ENCODE results near the gene MSRB3. TPM values are rescaled to one million over a fixed set of nuclear protein-coding genes. Genes with fewer than 3 reads are reported as not detected.

Gene MSRB3
- total and polyA plus RNA-seq, 2 experiments from 2014 or later: 0.95 to 1.7 TPM

DNA sequence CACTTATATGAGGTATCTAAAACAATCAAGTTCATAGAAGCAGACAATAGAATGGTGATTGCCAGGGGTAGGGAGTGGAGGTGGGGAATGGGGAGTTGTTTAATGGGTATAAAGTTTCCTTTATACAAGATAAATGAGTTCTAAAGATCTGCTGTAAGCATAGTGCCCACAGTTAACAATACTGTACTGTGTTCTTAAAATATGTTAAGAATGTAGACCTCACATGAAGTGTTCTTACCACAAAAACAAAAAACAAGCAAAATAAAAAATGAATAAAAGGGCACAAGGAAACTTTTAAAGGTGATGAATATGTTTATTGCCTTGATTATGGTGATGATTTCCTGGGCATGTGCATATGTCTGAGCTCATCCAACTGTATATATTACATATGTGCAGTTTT, 211.8 kb downstream of the MSRB3 start:
- peaks cover under 1% of the 10 kb centered on the region for H3K27me3 Mint-ChIP-seq (ENCODE audit: insufficient read depth, low read depth, poor library complexity)
- H3K4me3 Mint-ChIP-seq: no peak overlapping the region
- no peak overlapping the region for H3K27ac Mint-ChIP-seq
- ATAC-seq (no peak), DNase-seq (ENCODE audit: low spot score) (no peak)
- Histone ChIP-seq H3K4me2 (no peak overlapping the region), H3K4me3 (no peak overlapping the region), H3K27ac (ENCODE audit: low read depth) (no peak overlapping the region), H3K4me1 (ENCODE audit: insufficient read depth) (peaks cover 6% of the 10 kb centered on the region; the same call in 1 of the 2 replicates), H3K79me2 (replicated peaks; ENCODE audit: insufficient read depth) (no peaks in the 10 kb centered on the region), H3K36me3 (ENCODE audit: insufficient read depth) (no peaks in the 10 kb centered on the region), H3K9me2 (ENCODE audit: insufficient read depth) (peaks cover 5% of the 10 kb centered on the region; the same call in 1 of the 2 replicates), H4K20me1 (replicated peaks; ENCODE audit: insufficient read depth) (no peaks in the 10 kb centered on the region), H3F3A (replicated peaks; ENCODE audit: low read depth) (no peaks in the 10 kb centered on the region), H3K27me3 (ENCODE audit: insufficient read depth) (no peaks in the 10 kb centered on the region), H2AFZ (no peak overlapping the region)
- peaks cover 15% of the 10 kb centered on the region; the same call in 2 of the 3 replicates for H3K4me1 Mint-ChIP-seq
- H3K36me3 Mint-ChIP-seq (ENCODE audit: low read depth): peaks cover 3% of the 10 kb centered on the region; the same call in 1 of the 3 replicates
- peaks cover 7% of the 10 kb centered on the region for H3K9me3 Mint-ChIP-seq
- TF ChIP-seq, protein P1, sequence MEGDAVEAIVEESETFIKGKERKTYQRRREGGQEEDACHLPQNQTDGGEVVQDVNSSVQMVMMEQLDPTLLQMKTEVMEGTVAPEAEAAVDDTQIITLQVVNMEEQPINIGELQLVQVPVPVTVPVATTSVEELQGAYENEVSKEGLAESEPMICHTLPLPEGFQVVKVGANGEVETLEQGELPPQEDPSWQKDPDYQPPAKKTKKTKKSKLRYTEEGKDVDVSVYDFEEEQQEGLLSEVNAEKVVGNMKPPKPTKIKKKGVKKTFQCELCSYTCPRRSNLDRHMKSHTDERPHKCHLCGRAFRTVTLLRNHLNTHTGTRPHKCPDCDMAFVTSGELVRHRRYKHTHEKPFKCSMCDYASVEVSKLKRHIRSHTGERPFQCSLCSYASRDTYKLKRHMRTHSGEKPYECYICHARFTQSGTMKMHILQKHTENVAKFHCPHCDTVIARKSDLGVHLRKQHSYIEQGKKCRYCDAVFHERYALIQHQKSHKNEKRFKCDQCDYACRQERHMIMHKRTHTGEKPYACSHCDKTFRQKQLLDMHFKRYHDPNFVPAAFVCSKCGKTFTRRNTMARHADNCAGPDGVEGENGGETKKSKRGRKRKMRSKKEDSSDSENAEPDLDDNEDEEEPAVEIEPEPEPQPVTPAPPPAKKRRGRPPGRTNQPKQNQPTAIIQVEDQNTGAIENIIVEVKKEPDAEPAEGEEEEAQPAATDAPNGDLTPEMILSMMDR (conservative IDR thresholded peaks at IDR 0.05; ENCODE audit: low read depth in 2 of 2): no peak
- TF ChIP-seq ZNF331 (CRISPR knock-in tag; IDR thresholded peaks at IDR 0.05; ENCODE audit: low read depth) (no peak), EZH2phosphoT487 (IDR thresholded peaks at IDR 0.05; ENCODE audit: unreplicated experiment) (no peak), NANOG (IDR thresholded peaks at IDR 0.05; ENCODE audit: borderline replicate concordance) (no peak)

DNA sequence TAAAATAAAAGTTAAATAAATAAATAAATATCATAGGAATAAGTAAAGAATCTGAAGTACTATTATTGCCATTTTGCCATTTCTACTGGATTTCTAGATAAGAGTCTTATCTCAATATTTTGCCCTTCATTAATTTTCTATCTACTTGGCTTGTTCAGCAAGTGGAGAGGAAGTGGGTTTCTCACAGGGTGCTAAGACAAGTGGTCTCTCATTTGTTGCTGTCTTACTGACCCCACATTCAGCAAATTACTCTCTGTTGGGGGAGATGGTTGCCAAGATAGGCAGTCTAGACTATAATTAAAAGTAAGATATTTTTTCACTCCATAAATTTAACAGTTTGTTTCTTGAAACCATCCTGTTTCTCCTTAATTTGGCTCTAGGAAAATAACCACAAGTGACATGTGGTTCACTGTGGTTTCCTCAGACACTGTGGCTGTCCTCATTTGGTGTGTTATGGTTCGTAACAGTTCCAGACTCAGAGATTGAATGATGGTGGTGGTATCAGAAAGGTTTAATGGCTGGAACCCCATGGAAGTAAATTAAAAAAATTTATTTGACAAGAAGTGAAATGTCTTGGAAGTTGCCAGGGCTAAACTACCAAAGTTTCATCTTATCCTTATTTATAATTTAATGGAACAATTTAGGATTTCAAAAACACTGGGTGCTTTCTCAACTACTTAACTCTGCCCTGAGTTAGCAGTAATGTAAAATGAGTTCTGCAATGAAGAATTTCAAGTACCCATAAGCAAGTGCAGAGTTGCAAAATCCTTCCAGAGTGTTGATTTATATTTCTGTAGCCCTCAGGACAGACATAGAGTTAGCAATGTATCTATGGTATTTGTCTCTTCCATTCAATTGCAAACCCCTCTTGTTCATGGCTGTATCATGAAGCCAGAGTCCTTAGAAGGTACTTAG, 214.8 kb downstream of the MSRB3 start:
- H3K27me3 ChIP-seq (ENCODE audit: insufficient read depth): no peaks in the 10 kb centered on the region
- ATAC-seq: no peak
- TF ChIP-seq EZH2 (IDR thresholded peaks at IDR 0.05; ENCODE audit: low read depth, unreplicated experiment) (no peak), STAT1 (IDR thresholded peaks at IDR 0.05; ENCODE audit: unreplicated experiment) (no peak), JUNB (IDR thresholded peaks at IDR 0.05; ENCODE audit: unreplicated experiment) (no peak), NANOG (IDR thresholded peaks at IDR 0.05; ENCODE audit: borderline replicate concordance) (no peak)
- TF ChIP-seq, protein P2, sequence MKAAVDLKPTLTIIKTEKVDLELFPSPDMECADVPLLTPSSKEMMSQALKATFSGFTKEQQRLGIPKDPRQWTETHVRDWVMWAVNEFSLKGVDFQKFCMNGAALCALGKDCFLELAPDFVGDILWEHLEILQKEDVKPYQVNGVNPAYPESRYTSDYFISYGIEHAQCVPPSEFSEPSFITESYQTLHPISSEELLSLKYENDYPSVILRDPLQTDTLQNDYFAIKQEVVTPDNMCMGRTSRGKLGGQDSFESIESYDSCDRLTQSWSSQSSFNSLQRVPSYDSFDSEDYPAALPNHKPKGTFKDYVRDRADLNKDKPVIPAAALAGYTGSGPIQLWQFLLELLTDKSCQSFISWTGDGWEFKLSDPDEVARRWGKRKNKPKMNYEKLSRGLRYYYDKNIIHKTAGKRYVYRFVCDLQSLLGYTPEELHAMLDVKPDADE (IDR thresholded peaks at IDR 0.05): no peak

More for the DNA sequence above, 214.8 kb downstream of the MSRB3 start:
- H4K20me1 ChIP-seq (replicated peaks; ENCODE audit: insufficient read depth): no peaks in the 10 kb centered on the region
- no peaks in the 10 kb centered on the region for H3K36me3 ChIP-seq (ENCODE audit: insufficient read depth)
- H3K79me2 ChIP-seq (replicated peaks; ENCODE audit: insufficient read depth): no peaks in the 10 kb centered on the region
- peaks cover 17% of the 10 kb centered on the region; the same call in 2 of the 3 replicates for H3K4me1 Mint-ChIP-seq
- no peak overlapping the region for H3K4me2 ChIP-seq
- no peaks in the 10 kb centered on the region for H3K9me3 Mint-ChIP-seq
- H2AFZ ChIP-seq: no peak overlapping the region
- H3K27ac ChIP-seq (ENCODE audit: low read depth): no peak overlapping the region
- no peak overlapping the region for H3K4me3 ChIP-seq
- H3F3A ChIP-seq (replicated peaks; ENCODE audit: low read depth): no peaks in the 10 kb centered on the region
- no peak overlapping the region for H3K4me3 Mint-ChIP-seq
- no peak overlapping the region for H3K27ac Mint-ChIP-seq
- H3K4me1 ChIP-seq (ENCODE audit: insufficient read depth): peaks cover 6% of the 10 kb centered on the region; the same call in 1 of the 2 replicates
- H3K27me3 Mint-ChIP-seq (ENCODE audit: insufficient read depth, low read depth, poor library complexity): peaks cover 2% of the 10 kb centered on the region
- H3K36me3 Mint-ChIP-seq (ENCODE audit: low read depth): no peaks in the 10 kb centered on the region
- no peak for DNase-seq (ENCODE audit: low spot score)
- H3K9me2 ChIP-seq (ENCODE audit: insufficient read depth): peaks cover 8% of the 10 kb centered on the region; the same call in 1 of the 2 replicates
